Fibroblast of skin of back (primary cell): Measurements from ENCODE around the gene EPC1.
"Not testable (repeated sequence)": the region's sequence is repeated elsewhere in the genome, so short reads cannot be mapped to it uniquely, and the experiment has no call there.

ENCODE experiments used
- DNase-seq: peaks from one replicate; pipeline ENCODE4 v3.0.0-alpha.2; 2013

Gene EPC1

DNA sequence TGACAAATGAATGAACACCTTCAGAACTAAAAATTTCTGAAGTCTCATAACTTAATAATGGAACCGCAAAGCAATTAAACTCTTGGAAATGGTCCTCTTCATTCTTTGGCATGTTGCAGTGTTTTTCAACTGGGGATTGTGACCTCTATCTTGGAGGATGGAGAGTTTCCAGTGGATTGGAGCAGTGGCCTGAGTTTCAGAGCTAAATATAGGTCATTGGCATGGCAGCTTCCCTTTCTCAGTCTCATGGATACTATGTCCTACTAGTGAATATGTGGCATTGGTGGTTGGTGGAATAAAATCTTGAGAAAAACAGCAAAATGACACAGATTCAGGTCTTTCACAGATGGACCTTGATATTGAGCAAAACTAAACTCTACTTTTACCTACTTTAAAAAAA lies 24.1 kb upstream of the EPC1 start:
- DNase-seq: no peak

GRCh38 chr10:32367793-32368453 lies 21.0 kb upstream of the EPC1 start:
- peak; percentile 61 for DNase-seq

- no peak for DNase-seq
Observed at GRCh38 chr10:32366588-32366987, 19.6 kb upstream of the EPC1 start.

GRCh38 chr10:32366111-32366510 lies 19.2 kb upstream of the EPC1 start:
- no peak for DNase-seq

DNA sequence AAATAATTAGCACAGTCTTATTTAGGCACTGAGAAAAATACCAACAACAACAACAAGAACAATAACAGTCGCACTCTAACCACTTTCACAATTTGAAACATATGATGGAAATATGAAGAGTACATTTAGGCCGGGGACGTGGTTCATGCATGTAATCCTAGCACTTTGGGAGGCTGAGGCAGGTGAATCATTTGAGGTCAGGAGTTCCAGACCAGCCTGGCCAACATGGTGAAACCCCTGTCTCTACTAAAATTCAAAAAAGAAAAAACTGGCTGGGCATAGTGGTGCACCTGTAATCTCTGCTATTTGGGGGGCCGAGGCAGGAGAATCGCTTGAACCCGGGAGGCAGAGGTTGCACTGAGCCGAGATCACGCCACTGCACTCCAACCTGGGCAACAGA lies 18.4 kb upstream of the EPC1 start:
- not testable (repeated sequence) for DNase-seq

GRCh38 chr10:32362571-32362970 lies 15.6 kb upstream of the EPC1 start:
- no peak for DNase-seq

DNA sequence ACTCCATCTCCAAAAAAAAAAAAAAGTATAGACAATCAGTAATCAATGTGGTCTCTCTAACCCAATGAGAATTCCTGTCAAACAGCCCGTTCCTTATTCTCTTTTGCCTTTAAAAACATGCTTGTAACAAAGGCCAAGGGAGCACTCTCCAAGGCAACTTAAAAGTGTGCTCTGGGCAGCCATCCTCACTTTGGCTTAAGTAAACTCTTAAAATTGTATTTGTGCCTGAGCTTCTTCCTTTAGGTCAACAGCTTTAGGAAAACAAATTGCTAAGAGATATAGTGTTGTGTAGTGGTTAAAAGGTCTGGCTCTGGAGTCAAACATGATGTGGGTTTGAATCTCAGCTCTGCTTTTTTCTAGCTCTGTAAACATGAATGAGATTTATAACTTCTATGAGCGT lies 13.9 kb upstream of the EPC1 start:
- no peak for DNase-seq

DNA sequence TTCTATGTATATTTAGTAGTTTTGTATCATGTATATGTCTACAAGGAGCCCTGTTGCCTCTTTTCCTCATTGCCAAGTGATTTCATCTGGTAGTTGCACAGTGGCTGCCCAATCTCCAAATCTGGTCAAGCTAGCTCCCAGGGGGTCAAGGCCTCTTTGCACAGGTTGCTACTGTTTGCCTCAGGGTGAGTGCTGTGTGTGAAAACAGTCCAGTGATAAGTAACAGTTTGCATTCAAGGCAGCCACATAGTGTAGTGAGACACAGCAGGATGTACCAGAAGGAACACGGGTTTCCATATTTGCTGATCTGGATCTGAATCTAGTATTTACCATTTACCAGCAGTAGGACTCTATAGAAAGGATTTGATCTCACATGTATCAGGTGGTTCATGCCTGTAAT lies 13.3 kb upstream of the EPC1 start:
- DNase-seq: no peak

DNA sequence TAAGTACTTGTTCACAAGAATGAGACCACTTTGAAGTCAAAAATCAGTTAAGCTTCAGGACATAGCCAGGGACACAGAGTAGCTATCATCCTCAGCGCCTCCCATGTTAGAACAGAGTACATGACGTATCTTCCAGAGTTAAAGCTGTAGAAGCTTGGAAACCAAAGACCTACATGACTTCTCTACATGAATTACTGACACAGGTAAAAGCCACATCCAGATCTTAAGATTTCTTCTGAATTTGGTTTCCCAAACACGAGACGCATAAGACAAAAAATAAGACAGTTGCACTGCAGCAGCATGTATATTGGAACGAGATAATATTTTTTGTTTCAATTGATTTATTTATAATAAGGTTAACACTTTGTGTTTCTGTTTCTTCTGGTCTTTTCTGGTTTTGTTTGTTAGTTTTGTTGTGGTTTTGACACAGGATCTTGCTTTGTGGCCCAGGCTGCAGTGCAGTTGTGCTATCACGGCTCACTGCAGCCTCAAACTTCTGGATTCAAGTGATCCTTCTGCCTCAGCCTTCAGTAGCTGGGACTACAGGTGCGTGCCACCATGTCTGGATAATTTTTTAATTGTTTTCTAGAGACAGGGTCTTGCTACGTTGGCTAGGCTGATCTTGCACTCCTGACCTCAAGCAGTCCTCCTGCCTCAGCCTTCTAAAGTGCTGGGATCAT lies 10.2 kb upstream of the EPC1 start:
- no peak for DNase-seq

DNA sequence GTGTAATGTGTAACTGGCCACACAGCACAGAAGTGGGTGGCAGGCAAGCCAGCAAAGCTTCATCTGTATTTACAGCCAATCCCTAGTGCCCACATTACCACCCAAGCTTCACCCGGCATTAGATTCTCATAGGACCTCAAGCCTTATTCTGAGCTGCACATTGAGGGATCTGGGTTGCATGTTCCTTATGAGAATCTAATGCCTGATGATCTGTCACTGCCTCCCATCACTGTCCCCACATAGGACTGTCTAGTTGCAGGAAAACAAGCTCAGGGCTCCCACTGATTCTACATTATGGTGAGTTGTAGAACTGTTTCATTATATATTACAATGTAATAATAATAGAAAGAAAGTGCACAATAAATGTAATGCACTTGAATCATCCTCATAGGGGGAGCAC lies 7.7 kb upstream of the EPC1 start:
- not testable (repeated sequence) for DNase-seq

- DNase-seq: no peak
Observed at GRCh38 chr10:32350811-32351350, 3.9 kb upstream of the EPC1 start.

DNA sequence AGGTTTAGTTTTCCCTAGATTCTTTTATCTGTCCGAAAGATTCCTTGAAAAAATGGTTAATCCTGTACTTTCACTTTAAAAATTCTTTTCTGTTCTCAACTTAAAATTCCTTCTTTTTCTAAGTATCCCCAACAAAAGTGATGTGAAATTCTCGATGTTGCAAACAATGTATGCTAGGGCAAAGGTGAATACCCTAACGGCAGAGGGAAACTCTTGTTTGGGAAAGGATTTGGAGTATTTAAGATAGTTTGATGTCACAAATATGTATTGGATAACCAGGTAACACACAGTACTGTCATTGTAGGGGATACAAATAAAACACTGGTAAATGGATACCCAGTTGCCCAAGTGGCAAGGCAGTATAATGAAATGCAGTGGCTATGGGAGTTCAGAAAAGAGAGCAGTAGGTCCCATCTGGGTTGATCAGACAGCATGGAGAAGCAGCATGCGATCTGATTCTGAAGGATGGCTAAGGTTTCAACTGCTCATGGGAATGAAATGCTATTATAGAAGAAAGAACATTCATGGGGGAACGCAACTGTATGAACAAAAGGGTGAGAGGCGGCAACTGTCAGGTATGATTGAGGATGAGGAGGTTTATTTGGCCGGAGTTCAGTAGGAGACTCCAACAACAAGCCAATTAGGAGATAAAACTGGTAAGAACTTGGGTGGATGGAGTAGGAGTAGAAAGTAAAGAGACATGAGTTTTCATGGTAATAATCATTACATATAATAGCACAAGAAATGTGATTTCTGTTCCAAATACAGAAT lies 3.2 kb upstream of the EPC1 start:
- no peak for DNase-seq

- DNase-seq: no peak
Observed at GRCh38 chr10:32349199-32349585, 2.2 kb upstream of the EPC1 start.

GRCh38 chr10:32348297-32349198 lies 1.6 kb upstream of the EPC1 start:
- no peak for DNase-seq

- DNase-seq: no peak
Observed at GRCh38 chr10:32347363-32348022, 535 bp upstream of the EPC1 start.

DNA sequence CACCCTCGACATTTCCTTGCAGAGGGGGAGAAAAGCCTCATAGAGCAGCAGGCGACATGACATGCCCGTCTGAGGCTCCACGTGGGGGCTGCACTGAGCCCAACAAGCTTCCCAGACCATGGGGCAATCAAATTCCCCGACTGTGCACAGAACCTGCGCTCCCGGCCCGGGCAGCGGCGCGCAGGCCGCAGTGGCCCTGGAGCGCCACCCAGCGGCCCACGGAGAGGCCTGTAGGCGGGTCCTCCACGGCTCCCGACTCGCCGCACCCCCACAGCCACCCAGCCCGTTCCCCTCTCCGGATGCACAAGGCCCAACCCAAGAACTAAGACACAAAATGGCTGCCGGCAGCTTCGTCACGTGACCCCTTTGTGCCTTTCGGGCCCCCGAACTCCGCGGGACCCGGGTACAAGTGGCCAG lies 816 bp downstream of the EPC1 start:
- peak; percentile 95 for DNase-seq

DNA sequence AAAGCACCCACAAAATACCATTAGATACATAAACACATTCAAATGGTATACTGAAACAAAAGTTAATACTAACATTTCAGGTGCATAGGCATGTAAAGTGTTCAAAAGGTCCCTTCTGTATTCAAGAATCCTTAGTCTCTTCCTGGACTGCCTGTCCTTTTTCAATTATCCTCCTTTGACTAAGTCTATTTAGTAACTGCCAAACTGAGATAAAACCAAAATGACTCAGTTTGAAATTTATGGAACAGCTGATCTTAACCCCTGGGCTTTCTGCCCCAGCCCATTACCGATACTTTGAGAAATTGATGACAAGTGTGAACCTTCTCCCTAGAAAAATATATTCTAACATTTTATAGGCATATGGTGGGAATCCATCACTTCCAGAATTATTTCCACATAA lies 5.4 kb downstream of the EPC1 start:
- DNase-seq: no peak

DNA sequence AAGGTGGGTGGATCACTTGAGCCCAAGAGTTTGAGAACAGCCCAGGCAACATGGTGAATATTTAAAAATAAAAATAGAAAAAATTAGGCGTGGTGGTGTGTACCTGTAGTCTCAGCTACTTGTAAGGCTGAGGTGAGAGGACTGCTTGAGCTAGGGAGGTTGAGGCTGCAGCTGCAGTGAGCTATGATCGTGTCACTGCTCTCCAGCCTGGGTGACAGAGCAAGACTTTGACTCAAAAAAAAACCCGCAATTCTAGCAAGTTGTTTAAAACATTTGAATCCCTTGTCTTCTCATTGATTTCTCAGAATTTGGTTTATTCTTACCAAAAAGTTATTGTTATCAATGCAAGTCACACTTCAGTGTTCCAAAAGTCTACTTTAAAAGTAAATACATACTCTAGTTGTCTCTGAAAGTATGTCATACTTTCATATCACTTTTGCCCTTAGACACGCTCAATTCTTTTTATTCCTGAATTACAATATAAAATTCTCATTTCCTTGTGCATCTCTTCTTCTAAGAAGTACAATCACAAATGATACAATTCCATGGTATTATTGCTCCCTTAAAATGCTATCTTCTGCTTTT lies 6.3 kb downstream of the EPC1 start:
- DNase-seq: no peak

DNA sequence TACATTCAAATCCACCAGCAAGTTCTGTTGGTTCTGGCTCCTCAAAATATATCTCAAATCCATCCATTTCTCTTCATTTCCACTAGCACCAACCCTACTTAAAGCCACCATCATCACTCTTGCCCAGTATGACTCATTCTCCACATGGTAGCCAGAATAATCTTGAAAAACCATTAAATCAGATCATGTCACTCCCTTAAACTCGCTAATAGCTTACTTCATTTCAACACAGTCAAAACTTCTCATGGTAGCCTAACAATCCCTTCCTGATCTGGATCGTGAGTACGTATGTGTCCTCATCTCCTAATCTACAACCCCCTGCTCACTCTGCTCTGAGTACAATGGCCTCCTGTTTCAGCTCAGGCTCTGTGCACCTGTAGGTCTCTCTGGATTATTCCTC lies 8.7 kb downstream of the EPC1 start:
- no peak for DNase-seq

GRCh38 chr10:32337350-32337749 lies 9.6 kb downstream of the EPC1 start:
- no peak for DNase-seq

DNA sequence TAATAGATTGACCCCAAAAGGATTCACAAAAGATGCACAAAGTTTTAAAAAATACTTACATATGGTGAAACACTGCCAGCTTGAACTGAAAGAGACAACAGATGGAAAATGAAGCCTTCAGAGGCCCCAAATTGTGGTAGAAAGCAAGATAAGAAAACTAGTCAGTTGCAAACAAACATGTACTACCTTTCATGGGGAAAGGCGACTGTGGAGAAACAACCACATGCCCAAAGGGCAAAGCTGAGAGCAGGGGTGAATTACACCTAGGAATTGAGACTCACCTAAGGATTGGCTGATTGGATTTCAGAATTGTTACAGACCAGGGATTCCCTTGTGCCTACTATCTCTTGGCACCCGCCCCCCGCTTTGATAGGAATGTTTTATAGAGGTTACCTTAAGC lies 13.1 kb downstream of the EPC1 start:
- no peak for DNase-seq
